ENCODE data around the gene KCTD12.

KCTD12 gene

GRCh38 chr13:76853921-76854608, 32.1 kb downstream of the KCTD12 start:
- no peak for DNase-seq (ENCODE audit: low read depth in 2 of 2)

GRCh38 chr13:76853481-76853880, 32.7 kb downstream of the KCTD12 start:
- DNase-seq (ENCODE audit: low read depth in 2 of 2): no peak

GRCh38 chr13:76852986-76853385, 33.2 kb downstream of the KCTD12 start:
- no peak for DNase-seq (ENCODE audit: low read depth in 2 of 2)

- DNase-seq (ENCODE audit: low read depth in 2 of 2): no peak
These were observed 34.2 kb downstream of the KCTD12 start for GRCh38 chr13:76851961-76852360.

- no peak for DNase-seq (ENCODE audit: low read depth in 2 of 2)
These were observed 36.7 kb downstream of the KCTD12 start for GRCh38 chr13:76849493-76849892.

- DNase-seq (ENCODE audit: low read depth in 2 of 2): no peak
These were observed 37.6 kb downstream of the KCTD12 start for GRCh38 chr13:76848596-76848995.

GRCh38 chr13:76846363-76846762, 39.8 kb downstream of the KCTD12 start:
- DNase-seq (ENCODE audit: low read depth in 2 of 2): no peak

- DNase-seq (ENCODE audit: low read depth in 2 of 2): no peak
These were observed 40.3 kb downstream of the KCTD12 start for GRCh38 chr13:76845865-76846264.

GRCh38 chr13:76845367-76845766, 40.8 kb downstream of the KCTD12 start:
- DNase-seq (ENCODE audit: low read depth in 2 of 2): no peak

GRCh38 chr13:76837801-76838200, 48.4 kb downstream of the KCTD12 start:
- DNase-seq (ENCODE audit: low read depth in 2 of 2): no peak

- no peak for DNase-seq (ENCODE audit: low read depth in 2 of 2)
These were observed 49.9 kb downstream of the KCTD12 start for GRCh38 chr13:76836311-76836710.

GRCh38 chr13:76833441-76833954, 52.7 kb downstream of the KCTD12 start:
- no peak for DNase-seq (ENCODE audit: low read depth in 2 of 2)

GRCh38 chr13:76832258-76832988, 53.8 kb downstream of the KCTD12 start:
- DNase-seq (ENCODE audit: low read depth in 2 of 2): no peak

GRCh38 chr13:76830805-76831204, 55.4 kb downstream of the KCTD12 start:
- no peak for DNase-seq (ENCODE audit: low read depth in 2 of 2)

All from stimulated activated CD4-positive, alpha-beta T cell treated with anti-CD3 and anti-CD28 coated beads, Interleukin-4, amount 100 ng/mL, for 48 hours (primary cell).